ENCODE results near the gene RGS5.

RGS5 gene

DNA sequence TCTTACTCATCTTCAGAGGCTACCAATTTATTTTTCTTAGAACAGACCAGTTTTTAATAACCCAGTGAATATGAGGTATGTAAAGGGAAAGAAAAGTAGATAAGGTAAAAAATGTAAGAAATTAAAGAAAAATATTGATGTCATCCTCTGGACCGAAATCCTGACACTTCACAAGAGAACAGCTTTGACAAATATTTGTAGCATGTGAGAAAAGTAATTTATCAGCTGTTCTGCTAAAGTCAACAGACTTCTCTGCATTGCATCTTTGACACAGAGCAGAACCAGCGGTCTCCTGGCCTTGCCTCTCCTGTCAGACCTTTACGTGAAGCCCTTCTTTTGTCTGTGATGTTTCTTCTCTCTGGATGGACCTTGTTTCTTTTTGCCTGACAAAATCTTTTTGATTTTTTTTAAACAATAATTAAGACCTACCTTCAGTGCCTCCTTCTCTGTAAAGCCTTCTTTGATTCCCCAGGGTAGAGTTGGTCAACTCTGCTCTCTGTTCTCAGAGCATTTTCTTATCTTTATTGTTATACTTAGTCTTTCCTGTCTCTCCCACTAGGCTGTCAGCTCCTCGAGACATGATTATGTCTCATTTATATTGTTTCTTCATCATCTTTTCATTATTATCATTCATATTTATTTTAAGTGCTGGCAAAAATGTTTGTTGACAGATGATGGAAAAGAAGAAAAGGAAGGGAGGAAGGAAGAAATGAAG is 98.2 kb downstream of the RGS5 start:
- no peak for DNase-seq
- Histone ChIP-seq H3K4me1 (peaks cover 0 to 34% (median 9%) of the 10 kb centered on the region in 4 donors), H3K36me3 (no peaks in the 10 kb centered on the region), H3K27me3 (no peaks in the 10 kb centered on the region), H3K4me3 (no peak overlapping the region), H3K9me3 (no peaks in the 10 kb centered on the region), H3K27ac (peak overlapping the region; percentile 17 to 35)
- TF ChIP-seq, protein P1, sequence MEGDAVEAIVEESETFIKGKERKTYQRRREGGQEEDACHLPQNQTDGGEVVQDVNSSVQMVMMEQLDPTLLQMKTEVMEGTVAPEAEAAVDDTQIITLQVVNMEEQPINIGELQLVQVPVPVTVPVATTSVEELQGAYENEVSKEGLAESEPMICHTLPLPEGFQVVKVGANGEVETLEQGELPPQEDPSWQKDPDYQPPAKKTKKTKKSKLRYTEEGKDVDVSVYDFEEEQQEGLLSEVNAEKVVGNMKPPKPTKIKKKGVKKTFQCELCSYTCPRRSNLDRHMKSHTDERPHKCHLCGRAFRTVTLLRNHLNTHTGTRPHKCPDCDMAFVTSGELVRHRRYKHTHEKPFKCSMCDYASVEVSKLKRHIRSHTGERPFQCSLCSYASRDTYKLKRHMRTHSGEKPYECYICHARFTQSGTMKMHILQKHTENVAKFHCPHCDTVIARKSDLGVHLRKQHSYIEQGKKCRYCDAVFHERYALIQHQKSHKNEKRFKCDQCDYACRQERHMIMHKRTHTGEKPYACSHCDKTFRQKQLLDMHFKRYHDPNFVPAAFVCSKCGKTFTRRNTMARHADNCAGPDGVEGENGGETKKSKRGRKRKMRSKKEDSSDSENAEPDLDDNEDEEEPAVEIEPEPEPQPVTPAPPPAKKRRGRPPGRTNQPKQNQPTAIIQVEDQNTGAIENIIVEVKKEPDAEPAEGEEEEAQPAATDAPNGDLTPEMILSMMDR (IDR thresholded peaks at IDR 0.05) = no peak
- intact Hi-C loops (cut with DNase I; ENCODE audit: low total_unique reads) = no loop called here

DNA sequence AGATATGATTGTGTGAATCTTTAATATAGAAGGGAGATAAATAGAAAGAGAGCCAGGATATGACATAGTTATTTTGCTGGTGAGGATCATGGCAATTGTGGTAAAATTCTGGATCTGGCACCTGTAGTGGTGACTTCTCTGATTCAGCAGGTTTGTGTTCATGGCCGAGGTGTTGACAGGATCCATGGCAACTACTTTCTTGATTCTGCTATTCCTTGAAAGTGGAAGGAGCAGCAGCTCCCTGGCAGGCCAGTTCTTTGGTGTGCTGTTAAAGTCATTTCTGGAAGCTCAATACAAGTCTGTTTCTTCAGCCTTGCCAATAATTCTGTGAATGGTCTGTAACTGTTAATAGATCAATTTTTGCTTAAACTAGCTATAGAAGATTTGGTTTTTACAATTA is 100.1 kb downstream of the RGS5 start:
- intact Hi-C loops (cut with DNase I; ENCODE audit: low total_unique reads) = no loop called here
- Histone ChIP-seq H3K4me1 (peaks cover 0 to 34% (median 9%) of the 10 kb centered on the region in 4 donors), H3K9me3 (no peaks in the 10 kb centered on the region), H3K36me3 (no peaks in the 10 kb centered on the region), H3K27me3 (no peaks in the 10 kb centered on the region), H3K27ac (no peak overlapping the region), H3K4me3 (no peak overlapping the region)
- no peak for DNase-seq
- TF ChIP-seq, protein P1 (IDR thresholded peaks at IDR 0.05) = no peak

DNA sequence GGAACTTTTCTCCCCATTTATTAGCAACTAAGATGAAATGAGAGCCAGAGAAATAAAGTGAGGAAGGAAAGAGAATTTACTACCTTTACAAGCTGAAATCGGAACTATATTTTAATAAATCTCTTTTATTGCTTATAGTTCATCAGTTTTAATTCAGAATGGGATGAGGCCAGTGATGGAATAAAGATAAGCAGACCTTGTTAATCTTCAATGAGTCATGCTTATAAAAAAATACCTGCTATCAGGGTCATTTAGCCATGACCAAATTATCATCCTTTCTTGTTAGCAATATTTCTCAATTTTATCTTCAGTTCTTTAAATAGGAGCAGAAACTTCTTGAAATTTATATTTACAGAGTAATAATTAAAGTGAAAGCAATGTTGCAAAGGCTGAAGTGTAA is 107.5 kb downstream of the RGS5 start:
- H3K27me3 ChIP-seq = no peaks in the 10 kb centered on the region
- TF ChIP-seq, protein P1 (IDR thresholded peaks at IDR 0.05) = no peak
- no peak overlapping the region for H3K27ac ChIP-seq
- no peak overlapping the region for H3K4me3 ChIP-seq
- no peaks in the 10 kb centered on the region for H3K36me3 ChIP-seq
- H3K9me3 ChIP-seq = no peaks in the 10 kb centered on the region
- intact Hi-C loops (cut with DNase I; ENCODE audit: low total_unique reads) = no loop called here
- peaks cover 0 to 6% (median 0%) of the 10 kb centered on the region in 4 donors for H3K4me1 ChIP-seq
- DNase-seq = no peak

DNA sequence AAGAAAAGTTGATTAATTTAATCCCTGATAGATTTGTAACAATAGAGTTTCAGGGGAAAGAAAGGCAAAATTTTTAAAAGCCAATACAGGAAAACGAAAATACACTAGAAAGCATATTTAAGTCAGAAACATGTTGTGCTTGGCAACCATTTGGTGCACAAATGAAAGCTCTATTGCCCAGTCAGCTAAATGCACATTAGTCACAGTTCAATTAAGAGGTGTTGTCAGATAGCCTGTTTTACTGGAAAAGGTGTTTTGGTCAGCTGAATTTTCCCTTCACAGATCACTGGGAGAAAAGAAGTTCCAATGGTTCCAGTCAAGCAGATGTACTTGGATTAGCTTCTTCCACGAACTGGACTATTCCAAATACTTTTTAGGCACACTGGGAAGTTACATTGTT is 108.1 kb downstream of the RGS5 start:
- no peaks in the 10 kb centered on the region for H3K9me3 ChIP-seq
- H3K27me3 ChIP-seq = no peaks in the 10 kb centered on the region
- no peak overlapping the region for H3K4me3 ChIP-seq
- DNase-seq = no peak
- TF ChIP-seq, protein P1 (IDR thresholded peaks at IDR 0.05) = no peak
- no peak overlapping the region for H3K27ac ChIP-seq
- intact Hi-C loops (cut with DNase I; ENCODE audit: low total_unique reads) = no loop called here
- H3K36me3 ChIP-seq = no peaks in the 10 kb centered on the region
- H3K4me1 ChIP-seq = peaks cover 0 to 6% (median 0%) of the 10 kb centered on the region in 4 donors

DNA sequence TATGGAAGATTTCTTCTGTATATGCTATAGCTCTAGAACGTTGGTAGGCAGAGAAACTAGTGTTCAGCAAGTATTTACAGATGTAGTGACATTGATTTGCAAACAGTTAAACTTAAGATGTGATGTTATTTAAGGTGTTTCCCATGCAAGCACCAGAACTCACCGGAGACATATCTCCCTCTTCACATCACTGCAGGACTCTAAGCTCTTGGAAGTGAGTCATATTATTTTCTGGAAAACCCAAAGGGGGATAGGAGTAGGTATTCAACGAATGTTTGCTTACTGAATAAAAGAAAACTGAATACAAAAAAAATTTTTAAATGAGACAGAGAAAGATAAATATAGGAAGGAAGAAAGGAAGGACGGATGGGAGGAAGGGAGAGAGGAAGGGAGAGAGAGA is 108.5 kb downstream of the RGS5 start:
- Histone ChIP-seq H3K4me3 (no peak overlapping the region), H3K27ac (no peak overlapping the region), H3K9me3 (no peaks in the 10 kb centered on the region), H3K4me1 (peaks cover 0 to 6% (median 0%) of the 10 kb centered on the region in 4 donors), H3K27me3 (no peaks in the 10 kb centered on the region), H3K36me3 (no peaks in the 10 kb centered on the region)
- intact Hi-C loops (cut with DNase I; ENCODE audit: low total_unique reads) = no loop called here
- no peak for DNase-seq
- TF ChIP-seq, protein P1 (IDR thresholded peaks at IDR 0.05) = no peak
